ENCODE data around the gene KCNQ1.

Gene KCNQ1

DNA sequence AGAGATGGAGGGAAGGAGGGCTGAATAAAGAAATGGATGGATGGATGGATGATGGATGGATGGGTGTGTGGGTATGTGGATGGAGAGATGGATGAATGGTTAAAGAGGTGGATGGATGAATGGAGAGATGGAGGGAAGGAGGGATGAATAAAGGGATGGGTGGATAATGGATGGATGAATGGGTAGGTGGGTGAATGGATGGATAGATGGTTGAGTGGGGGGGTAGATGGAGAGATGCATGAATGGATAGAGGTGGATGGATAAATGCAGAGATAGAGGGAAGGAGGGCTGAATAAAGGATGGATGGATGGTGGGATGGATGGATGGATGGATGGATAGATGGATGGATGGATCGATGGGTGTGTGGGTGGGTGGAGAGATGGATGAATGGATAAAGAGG lies 369.2 kb downstream of the KCNQ1 start:
- no peaks in the 10 kb centered on the region for H3K27me3 ChIP-seq (replicated peaks; ENCODE audit: control insufficient read depth, insufficient read depth, low read length, poor library complexity, severe bottlenecking)
- DNase-seq, result no peak
- H3K27ac ChIP-seq (ENCODE audit: insufficient read depth, low read length, poor library complexity, severe bottlenecking), result no peak overlapping the region
- H3K9me3 ChIP-seq (ENCODE audit: control insufficient read depth, low read length), result peaks cover 3% of the 10 kb centered on the region
- H3K4me3 ChIP-seq (ENCODE audit: insufficient read depth, low read depth, low read length, poor library complexity, severe bottlenecking), result no peak overlapping the region
- H3K36me3 ChIP-seq (ENCODE audit: control insufficient read depth, insufficient read depth, low read length), result no peaks in the 10 kb centered on the region
- H3K4me1 ChIP-seq (ENCODE audit: control insufficient read depth, insufficient read depth, low read length, poor library complexity, severe bottlenecking), result no peaks in the 10 kb centered on the region

DNA sequence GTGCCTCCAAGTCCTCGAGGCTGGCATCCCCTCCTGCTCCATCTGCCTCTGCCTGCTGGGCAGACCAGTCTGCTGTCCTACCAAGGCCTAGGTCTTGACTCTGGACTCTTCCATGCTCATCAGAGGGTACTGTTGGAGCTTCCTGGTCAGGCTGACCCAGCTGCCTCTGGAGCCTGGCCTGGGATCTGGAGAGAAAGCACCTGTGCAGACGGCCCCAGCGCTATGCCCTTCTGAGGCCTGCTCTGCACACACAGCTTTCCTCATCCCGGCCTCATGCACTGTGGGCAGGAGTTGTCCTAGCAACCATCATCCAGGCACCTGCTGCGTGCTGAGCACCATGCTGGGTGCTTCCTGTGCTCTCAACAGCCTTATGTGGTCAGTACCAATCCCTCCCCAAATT lies 369.9 kb downstream of the KCNQ1 start:
- H3K4me3 ChIP-seq (ENCODE audit: insufficient read depth, low read depth, low read length, poor library complexity, severe bottlenecking), result no peak overlapping the region
- no peak overlapping the region for H3K27ac ChIP-seq (ENCODE audit: insufficient read depth, low read length, poor library complexity, severe bottlenecking)
- H3K27me3 ChIP-seq (replicated peaks; ENCODE audit: control insufficient read depth, insufficient read depth, low read length, poor library complexity, severe bottlenecking), result no peaks in the 10 kb centered on the region
- no peak for DNase-seq
- H3K4me1 ChIP-seq (ENCODE audit: control insufficient read depth, insufficient read depth, low read length, poor library complexity, severe bottlenecking), result no peaks in the 10 kb centered on the region
- H3K36me3 ChIP-seq (ENCODE audit: control insufficient read depth, insufficient read depth, low read length), result no peaks in the 10 kb centered on the region
- peaks cover 6% of the 10 kb centered on the region for H3K9me3 ChIP-seq (ENCODE audit: control insufficient read depth, low read length)

DNA sequence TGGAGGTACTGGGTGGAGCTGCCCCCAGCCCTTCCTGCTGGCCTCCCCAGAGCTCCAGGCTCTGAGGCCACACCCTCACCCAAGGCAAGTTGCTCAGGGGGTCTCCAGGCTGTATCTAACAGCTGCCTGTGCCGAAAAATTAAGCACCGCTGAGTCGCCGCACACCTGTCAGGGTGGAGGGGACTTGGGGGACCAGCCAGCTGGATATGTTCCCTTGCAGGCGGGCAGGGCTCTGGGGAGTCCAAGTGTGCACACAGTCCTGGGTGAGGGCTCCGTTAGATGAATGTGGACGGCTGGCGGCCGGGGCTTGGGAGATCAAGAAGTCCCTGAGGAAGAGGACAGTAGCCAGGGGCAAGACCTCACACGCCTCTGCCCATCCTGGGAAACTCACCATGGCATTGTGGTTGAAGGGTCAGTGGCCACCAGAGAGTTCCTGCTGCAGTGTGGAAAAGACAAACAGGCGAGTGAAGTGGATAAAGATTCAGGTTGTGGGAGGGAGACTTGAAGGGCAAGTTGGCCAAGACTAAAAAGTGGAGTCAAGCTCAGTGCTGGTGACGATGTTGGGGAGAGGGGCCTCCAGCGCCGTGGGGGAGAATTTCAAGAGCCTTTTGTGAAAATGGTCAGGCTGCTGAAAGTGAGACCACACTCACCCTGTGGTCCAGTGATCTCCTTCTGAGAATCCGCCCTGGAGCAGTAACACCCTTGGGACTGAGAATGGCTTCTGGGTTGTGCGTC lies 371.1 kb downstream of the KCNQ1 start:
- Histone ChIP-seq H3K9me3 (ENCODE audit: control insufficient read depth, low read length) (peaks cover 6% of the 10 kb centered on the region), H3K36me3 (ENCODE audit: control insufficient read depth, insufficient read depth, low read length) (no peaks in the 10 kb centered on the region), H3K4me3 (ENCODE audit: insufficient read depth, low read depth, low read length, poor library complexity, severe bottlenecking) (no peak overlapping the region), H3K4me1 (ENCODE audit: control insufficient read depth, insufficient read depth, low read length, poor library complexity, severe bottlenecking) (no peaks in the 10 kb centered on the region), H3K27me3 (replicated peaks; ENCODE audit: control insufficient read depth, insufficient read depth, low read length, poor library complexity, severe bottlenecking) (no peaks in the 10 kb centered on the region), H3K27ac (ENCODE audit: insufficient read depth, low read length, poor library complexity, severe bottlenecking) (no peak overlapping the region)
- DNase-seq, result no peak

DNA sequence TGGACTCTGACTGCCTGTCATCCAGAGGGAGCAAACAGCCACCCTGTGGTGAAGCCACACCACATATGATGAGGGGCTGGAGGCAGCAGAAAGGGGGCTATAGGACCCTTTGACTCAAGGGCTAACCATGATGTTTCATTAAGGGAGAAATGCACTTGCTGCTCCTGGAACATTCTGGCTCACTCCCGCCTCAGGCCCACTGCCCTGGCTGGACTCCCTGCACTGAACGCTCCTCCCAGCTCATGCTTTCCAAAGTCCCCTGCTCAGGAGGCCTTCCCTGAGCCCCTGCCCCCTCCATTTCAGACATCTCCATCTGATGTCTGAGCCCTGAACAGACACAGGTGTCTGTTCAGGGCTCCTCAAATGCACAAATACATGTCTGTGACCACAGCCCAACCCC lies 371.7 kb downstream of the KCNQ1 start:
- no peak for DNase-seq
- Histone ChIP-seq H3K27ac (ENCODE audit: insufficient read depth, low read length, poor library complexity, severe bottlenecking) (no peak overlapping the region), H3K27me3 (replicated peaks; ENCODE audit: control insufficient read depth, insufficient read depth, low read length, poor library complexity, severe bottlenecking) (no peaks in the 10 kb centered on the region), H3K4me3 (ENCODE audit: insufficient read depth, low read depth, low read length, poor library complexity, severe bottlenecking) (no peak overlapping the region), H3K36me3 (ENCODE audit: control insufficient read depth, insufficient read depth, low read length) (no peaks in the 10 kb centered on the region), H3K9me3 (ENCODE audit: control insufficient read depth, low read length) (peaks cover 6% of the 10 kb centered on the region), H3K4me1 (ENCODE audit: control insufficient read depth, insufficient read depth, low read length, poor library complexity, severe bottlenecking) (no peaks in the 10 kb centered on the region)

DNA sequence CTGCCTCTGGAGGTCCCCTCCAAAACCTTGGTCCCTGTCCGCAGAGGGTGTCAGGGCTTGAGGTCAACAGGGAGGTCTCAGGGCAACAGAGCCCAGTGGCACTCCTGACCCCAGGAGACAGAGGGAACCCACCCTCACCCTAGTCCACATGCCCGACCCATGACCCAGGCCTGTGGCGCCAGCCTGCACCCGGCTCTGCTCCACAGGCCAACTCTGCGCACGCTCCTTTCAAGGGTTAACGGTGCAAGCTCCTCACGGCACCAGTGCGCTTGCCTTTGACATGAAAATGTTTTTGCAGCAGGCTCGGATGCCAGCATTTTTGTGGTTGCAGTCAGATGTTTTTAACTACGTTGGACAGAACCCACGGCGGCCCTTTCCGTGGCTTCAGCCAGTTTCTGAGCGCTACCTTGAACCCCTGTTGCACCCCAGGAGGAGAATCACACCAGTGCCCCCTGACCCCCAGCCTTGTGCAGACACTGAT lies 372.2 kb downstream of the KCNQ1 start:
- Histone ChIP-seq H3K27me3 (replicated peaks; ENCODE audit: control insufficient read depth, insufficient read depth, low read length, poor library complexity, severe bottlenecking) (no peaks in the 10 kb centered on the region), H3K4me3 (ENCODE audit: insufficient read depth, low read depth, low read length, poor library complexity, severe bottlenecking) (no peak overlapping the region), H3K9me3 (ENCODE audit: control insufficient read depth, low read length) (peaks cover 6% of the 10 kb centered on the region), H3K4me1 (ENCODE audit: control insufficient read depth, insufficient read depth, low read length, poor library complexity, severe bottlenecking) (no peaks in the 10 kb centered on the region), H3K36me3 (ENCODE audit: control insufficient read depth, insufficient read depth, low read length) (no peaks in the 10 kb centered on the region), H3K27ac (ENCODE audit: insufficient read depth, low read length, poor library complexity, severe bottlenecking) (no peak overlapping the region)
- DNase-seq, result no peak

DNA sequence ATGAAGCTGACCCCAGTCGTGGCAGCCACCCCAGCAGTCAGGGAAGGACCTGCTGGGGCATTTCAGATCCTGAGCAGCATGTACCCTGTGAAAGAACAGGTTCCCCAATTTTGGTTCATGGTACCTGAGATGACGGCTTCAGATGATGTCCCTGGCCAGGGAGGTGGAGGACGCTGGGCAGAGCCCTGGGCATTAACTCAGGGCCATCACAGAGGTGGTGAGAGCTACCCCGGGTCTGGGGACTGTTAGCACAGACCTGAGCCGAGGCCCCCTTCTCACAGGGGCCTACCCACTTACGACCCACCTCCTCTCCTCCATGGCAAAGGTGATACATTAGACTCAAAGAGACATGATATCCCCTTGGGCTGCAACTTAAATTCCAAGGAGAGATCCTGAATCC lies 372.6 kb downstream of the KCNQ1 start:
- Histone ChIP-seq H3K27ac (ENCODE audit: insufficient read depth, low read length, poor library complexity, severe bottlenecking) (no peak overlapping the region), H3K27me3 (replicated peaks; ENCODE audit: control insufficient read depth, insufficient read depth, low read length, poor library complexity, severe bottlenecking) (no peaks in the 10 kb centered on the region), H3K9me3 (ENCODE audit: control insufficient read depth, low read length) (peaks cover 6% of the 10 kb centered on the region), H3K36me3 (ENCODE audit: control insufficient read depth, insufficient read depth, low read length) (no peaks in the 10 kb centered on the region), H3K4me3 (ENCODE audit: insufficient read depth, low read depth, low read length, poor library complexity, severe bottlenecking) (no peak overlapping the region), H3K4me1 (ENCODE audit: control insufficient read depth, insufficient read depth, low read length, poor library complexity, severe bottlenecking) (no peaks in the 10 kb centered on the region)
- DNase-seq, result no peak

GRCh38 chr11:2818021-2818420 lies 373.2 kb downstream of the KCNQ1 start:
- Histone ChIP-seq H3K36me3 (ENCODE audit: control insufficient read depth, insufficient read depth, low read length) (no peaks in the 10 kb centered on the region), H3K27ac (ENCODE audit: insufficient read depth, low read length, poor library complexity, severe bottlenecking) (no peak overlapping the region), H3K9me3 (ENCODE audit: control insufficient read depth, low read length) (peaks cover 6% of the 10 kb centered on the region), H3K4me3 (ENCODE audit: insufficient read depth, low read depth, low read length, poor library complexity, severe bottlenecking) (no peak overlapping the region), H3K27me3 (replicated peaks; ENCODE audit: control insufficient read depth, insufficient read depth, low read length, poor library complexity, severe bottlenecking) (no peaks in the 10 kb centered on the region), H3K4me1 (ENCODE audit: control insufficient read depth, insufficient read depth, low read length, poor library complexity, severe bottlenecking) (no peaks in the 10 kb centered on the region)
- no peak for DNase-seq

- Histone ChIP-seq H3K9me3 (ENCODE audit: control insufficient read depth, low read length) (peaks cover 6% of the 10 kb centered on the region), H3K4me3 (ENCODE audit: insufficient read depth, low read depth, low read length, poor library complexity, severe bottlenecking) (no peak overlapping the region), H3K27ac (ENCODE audit: insufficient read depth, low read length, poor library complexity, severe bottlenecking) (no peak overlapping the region), H3K4me1 (ENCODE audit: control insufficient read depth, insufficient read depth, low read length, poor library complexity, severe bottlenecking) (no peaks in the 10 kb centered on the region), H3K27me3 (replicated peaks; ENCODE audit: control insufficient read depth, insufficient read depth, low read length, poor library complexity, severe bottlenecking) (no peaks in the 10 kb centered on the region), H3K36me3 (ENCODE audit: control insufficient read depth, insufficient read depth, low read length) (no peaks in the 10 kb centered on the region)
- no peak for DNase-seq
These were observed 373.7 kb downstream of the KCNQ1 start for GRCh38 chr11:2818503-2818902.

- Histone ChIP-seq H3K27me3 (replicated peaks; ENCODE audit: control insufficient read depth, insufficient read depth, low read length, poor library complexity, severe bottlenecking) (no peaks in the 10 kb centered on the region), H3K36me3 (ENCODE audit: control insufficient read depth, insufficient read depth, low read length) (no peaks in the 10 kb centered on the region), H3K27ac (ENCODE audit: insufficient read depth, low read length, poor library complexity, severe bottlenecking) (no peak overlapping the region), H3K9me3 (ENCODE audit: control insufficient read depth, low read length) (peaks cover 6% of the 10 kb centered on the region), H3K4me3 (ENCODE audit: insufficient read depth, low read depth, low read length, poor library complexity, severe bottlenecking) (no peak overlapping the region), H3K4me1 (ENCODE audit: control insufficient read depth, insufficient read depth, low read length, poor library complexity, severe bottlenecking) (no peaks in the 10 kb centered on the region)
- DNase-seq, result no peak
These were observed 374.5 kb downstream of the KCNQ1 start for GRCh38 chr11:2819316-2819715.

DNA sequence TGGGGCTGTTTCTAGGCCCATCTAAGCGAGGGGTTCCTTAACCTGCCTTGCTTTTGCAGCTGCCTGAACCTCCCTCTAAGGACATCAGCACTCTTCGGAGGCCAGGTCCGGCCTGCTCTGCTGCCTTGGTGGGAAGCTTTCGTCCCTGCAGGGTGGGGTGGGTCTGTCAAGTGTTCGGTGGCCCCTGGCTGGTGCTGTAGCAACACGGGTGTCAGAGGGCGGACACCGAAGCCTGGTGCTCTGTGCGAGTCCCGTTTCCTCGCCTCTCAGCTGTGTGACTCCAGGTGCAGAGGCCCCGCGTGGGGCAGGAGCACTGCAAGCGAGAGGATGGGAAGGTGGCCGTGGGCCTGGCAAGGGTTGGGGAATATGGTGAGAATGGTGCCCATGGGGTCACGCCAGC lies 376.2 kb downstream of the KCNQ1 start:
- Histone ChIP-seq H3K27me3 (replicated peaks; ENCODE audit: control insufficient read depth, insufficient read depth, low read length, poor library complexity, severe bottlenecking) (no peaks in the 10 kb centered on the region), H3K4me1 (ENCODE audit: control insufficient read depth, insufficient read depth, low read length, poor library complexity, severe bottlenecking) (no peaks in the 10 kb centered on the region), H3K4me3 (ENCODE audit: insufficient read depth, low read depth, low read length, poor library complexity, severe bottlenecking) (no peak overlapping the region), H3K36me3 (ENCODE audit: control insufficient read depth, insufficient read depth, low read length) (no peaks in the 10 kb centered on the region), H3K27ac (ENCODE audit: insufficient read depth, low read length, poor library complexity, severe bottlenecking) (no peak overlapping the region), H3K9me3 (ENCODE audit: control insufficient read depth, low read length) (peaks cover 6% of the 10 kb centered on the region)
- no peak for DNase-seq
